SK-N-SH (cell line): ENCODE measurements around the gene FRMD1.

ENCODE experiments used
- CTCF ChIP-seq: fragments of 200-600 bp; sonication (generic); IDR thresholded peaks from 2 replicates; pipeline ENCODE4 v1.6.1; 2017; ENCODE audit warnings: antibody characterized with exemption, mild to moderate bottlenecking, moderate library complexity
- EP300 ChIP-seq, 2 experiments: IDR thresholded peaks; 2 replicates each; pipeline versions ENCODE4 v1.4.0 to v1.6.1; 2012; ENCODE audit warnings: borderline replicate concordance in 1 of 2, low read depth in 1 of 2, low read length in 1 of 2
- EZH2phosphoT487 ChIP-seq: fragments of 200-600 bp; sonication (generic); IDR thresholded peaks from 2 replicates; pipeline ENCODE4 v1.6.1; 2017; ENCODE audit warnings: low read depth, mixed run types, mild to moderate bottlenecking, antibody characterized with exemption, moderate library complexity, borderline replicate concordance
- GATA2 ChIP-seq: sonication (generic); formaldehyde crosslinking; IDR thresholded peaks from 2 replicates; pipeline ENCODE4 v1.5.0; 2020; ENCODE audit warnings: mild to moderate bottlenecking, missing genetic modification reagents
- MAX ChIP-seq: IDR thresholded peaks from 2 replicates; pipeline ENCODE4 v1.4.0; 2012; ENCODE audit warnings: low read depth
- POLR2AphosphoS5 ChIP-seq: IDR thresholded peaks from 2 replicates; pipeline ENCODE4 v1.6.1; 2012; ENCODE audit warnings: low read depth, low read length
- SIN3A ChIP-seq: IDR thresholded peaks from 2 replicates; pipeline ENCODE4 v1.6.1; 2012; ENCODE audit warnings: low read depth, mild to moderate bottlenecking, low read length, moderate library complexity, borderline replicate concordance
- TAF1 ChIP-seq: IDR thresholded peaks from 2 replicates; pipeline ENCODE4 v1.6.1; 2012; ENCODE audit warnings: low read depth, mild to moderate bottlenecking, low read length, moderate library complexity, borderline replicate concordance
- TEAD4 ChIP-seq: IDR thresholded peaks from 2 replicates; pipeline ENCODE4 v1.4.0; 2012; ENCODE audit warnings: mild to moderate bottlenecking, borderline replicate concordance; ENCODE audit not compliant: insufficient read depth
- USF2 ChIP-seq: fragments of 150-350 bp; IDR thresholded peaks from 2 replicates; pipeline ENCODE4 v1.6.1; 2017; ENCODE audit warnings: antibody characterized with exemption, low read length, low read depth, borderline replicate concordance
- ZBTB33 ChIP-seq: IDR thresholded peaks from 2 replicates; pipeline ENCODE4 v1.4.0; 2012; ENCODE audit warnings: low read depth, borderline replicate concordance

- TF ChIP-seq CTCF (no peak), TAF1 (no peak), POLR2AphosphoS5 (no peak), USF2 (no peak), EZH2phosphoT487 (no peak), ZBTB33 (no peak), MAX (no peak), GATA2 (CRISPR knock-in tag) (no peak), EP300 (IDR thresholded peaks at IDR 0.05; ENCODE audit: borderline replicate concordance in 1 of 2, low read depth in 1 of 2, low read length in 1 of 2) (no peak), SIN3A (no peak), TEAD4 (no peak)
Observed at GRCh38 chr6:168034537-168034936, 44.5 kb downstream of the FRMD1 start.
